NT2/D1 (cell line): ENCODE measurements around the gene ACOX3.

Experiments
- SUZ12 ChIP-seq: IDR thresholded peaks from 2 replicates; pipeline ENCODE4 v1.6.1; 2011; ENCODE audit not compliant: insufficient read length, insufficient read depth; ENCODE audit errors: extremely low read depth
- YY1 ChIP-seq: IDR thresholded peaks from 2 replicates; pipeline ENCODE4 v1.6.1; 2011; ENCODE audit not compliant: insufficient read length, insufficient read depth
- ZNF274 ChIP-seq: IDR thresholded peaks from 2 replicates; pipeline ENCODE4 v1.6.1; 2011; ENCODE audit warnings: mild to moderate bottlenecking, low read depth, low read length

DNA sequence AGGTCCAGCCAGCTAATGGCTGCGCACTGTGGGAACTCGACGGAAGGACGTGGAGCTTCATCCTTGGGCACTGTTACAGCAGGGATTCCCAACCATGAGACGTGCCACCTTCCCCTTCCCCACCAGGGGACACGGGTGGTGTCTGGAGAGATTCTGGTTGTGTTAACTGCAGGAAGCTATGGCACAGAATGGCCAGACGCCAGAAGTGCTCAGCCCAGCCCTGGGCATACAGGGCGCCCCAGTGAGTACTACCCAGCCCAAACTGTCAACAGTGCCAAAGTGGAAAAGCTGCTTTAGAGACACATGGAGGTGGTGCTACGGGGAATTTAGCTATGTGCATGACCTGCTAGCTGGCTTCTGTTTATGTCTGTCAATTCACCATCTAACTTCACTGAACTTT, 32.8 kb downstream of the ACOX3 start:
- no peak for TF ChIP-seq YY1
- no peak for TF ChIP-seq ZNF274
- TF ChIP-seq SUZ12 = no peak
